ENCODE data around the gene MACROD1.

The MACROD1 gene

GRCh38 chr11:64128255-64129006, 37.5 kb downstream of the MACROD1 start:
- DNase-seq = no peak

GRCh38 chr11:64127267-64128072, 38.4 kb downstream of the MACROD1 start:
- no peak for DNase-seq

GRCh38 chr11:64126796-64127195, 39.1 kb downstream of the MACROD1 start:
- DNase-seq = no peak

DNA sequence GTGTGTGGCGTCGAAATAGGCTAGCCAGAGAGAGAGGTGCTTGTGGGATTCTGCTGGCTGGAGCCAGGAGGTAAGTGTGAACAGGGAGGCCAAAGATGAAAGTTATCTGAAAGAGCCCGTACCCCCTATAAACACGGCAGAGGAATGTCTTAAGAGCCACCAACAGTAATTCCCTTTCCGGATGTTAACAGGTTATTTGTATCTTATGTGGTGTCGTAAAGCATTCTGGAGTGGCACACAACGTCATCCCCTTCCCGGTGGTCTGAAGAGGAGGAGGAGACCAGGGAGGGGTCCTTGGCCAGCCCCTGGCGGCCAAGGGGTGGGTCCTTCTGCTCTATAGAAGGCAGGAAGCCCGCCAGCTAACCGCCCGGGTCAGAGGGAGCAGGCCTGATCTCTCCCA, 39.5 kb downstream of the MACROD1 start:
- DNase-seq = no peak

- DNase-seq = no peak
These were observed 40.2 kb downstream of the MACROD1 start for GRCh38 chr11:64125676-64126075.

DNA sequence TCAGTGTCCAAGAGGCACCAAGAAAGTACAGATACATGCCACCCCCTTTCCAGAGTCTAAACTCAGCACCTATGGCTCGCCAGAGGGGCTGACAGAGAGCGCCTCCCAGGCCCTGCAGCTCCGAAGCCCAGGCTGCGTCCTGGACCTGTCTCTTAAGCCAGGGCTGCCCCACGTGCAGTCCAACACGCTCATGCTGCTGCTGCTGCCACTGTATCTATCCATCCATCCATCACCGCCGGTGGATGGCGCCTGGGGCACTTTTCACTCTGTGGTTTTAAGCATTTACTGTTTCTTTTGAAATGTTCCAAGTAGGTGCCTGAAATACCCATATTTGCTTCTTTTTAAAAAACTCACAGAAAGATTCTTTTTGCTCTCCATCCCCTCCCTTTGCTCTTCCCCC, 41.8 kb downstream of the MACROD1 start:
- no peak for DNase-seq

DNA sequence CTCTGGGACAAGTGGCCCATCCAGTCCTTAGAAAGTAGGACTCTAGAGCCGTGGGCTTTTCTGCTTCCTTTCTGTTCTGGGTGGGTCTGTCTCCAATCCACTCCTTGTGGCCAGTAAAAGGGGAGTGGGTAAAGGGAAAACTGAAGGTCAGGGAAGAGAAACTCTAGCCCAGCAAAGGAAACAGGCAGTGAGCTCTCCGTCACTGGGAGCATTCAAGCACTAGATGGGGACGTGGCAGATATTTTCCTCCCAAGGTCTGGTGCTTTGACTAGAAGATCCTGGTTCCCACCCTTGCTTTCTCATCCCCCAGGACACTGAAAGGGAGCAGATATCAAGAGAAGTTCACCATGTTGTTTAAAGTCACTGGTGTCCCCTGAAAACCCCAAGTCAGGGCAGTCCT, 42.2 kb downstream of the MACROD1 start:
- no peak for DNase-seq

GRCh38 chr11:64122411-64123410, 43.2 kb downstream of the MACROD1 start:
- no peak for DNase-seq

GRCh38 chr11:64121663-64122410, 44.1 kb downstream of the MACROD1 start:
- DNase-seq = no peak

- DNase-seq = no peak
These were observed 44.9 kb downstream of the MACROD1 start for GRCh38 chr11:64120951-64121569.

DNA sequence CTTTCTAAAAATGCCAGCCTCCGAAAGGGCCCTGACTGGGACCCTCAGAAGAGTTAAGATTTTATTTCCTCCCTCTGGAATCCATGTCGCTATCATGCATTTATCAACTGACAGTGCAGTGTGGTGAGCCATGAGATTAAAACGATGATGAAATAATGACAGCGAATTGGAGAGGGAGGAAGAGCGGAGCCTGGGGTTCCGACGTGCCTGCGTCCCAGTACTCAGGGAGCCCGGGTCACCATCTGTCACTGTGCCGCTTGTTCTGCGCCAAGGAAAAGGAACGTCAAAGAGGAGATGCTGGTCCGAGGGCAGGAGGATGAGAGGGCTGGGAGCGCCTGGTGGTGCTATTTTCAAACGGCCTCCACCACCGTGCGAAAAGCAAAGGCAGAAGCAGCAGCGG, 46.2 kb downstream of the MACROD1 start:
- no peak for DNase-seq

- DNase-seq = no peak
These were observed 46.8 kb downstream of the MACROD1 start for GRCh38 chr11:64118876-64119665.

DNA sequence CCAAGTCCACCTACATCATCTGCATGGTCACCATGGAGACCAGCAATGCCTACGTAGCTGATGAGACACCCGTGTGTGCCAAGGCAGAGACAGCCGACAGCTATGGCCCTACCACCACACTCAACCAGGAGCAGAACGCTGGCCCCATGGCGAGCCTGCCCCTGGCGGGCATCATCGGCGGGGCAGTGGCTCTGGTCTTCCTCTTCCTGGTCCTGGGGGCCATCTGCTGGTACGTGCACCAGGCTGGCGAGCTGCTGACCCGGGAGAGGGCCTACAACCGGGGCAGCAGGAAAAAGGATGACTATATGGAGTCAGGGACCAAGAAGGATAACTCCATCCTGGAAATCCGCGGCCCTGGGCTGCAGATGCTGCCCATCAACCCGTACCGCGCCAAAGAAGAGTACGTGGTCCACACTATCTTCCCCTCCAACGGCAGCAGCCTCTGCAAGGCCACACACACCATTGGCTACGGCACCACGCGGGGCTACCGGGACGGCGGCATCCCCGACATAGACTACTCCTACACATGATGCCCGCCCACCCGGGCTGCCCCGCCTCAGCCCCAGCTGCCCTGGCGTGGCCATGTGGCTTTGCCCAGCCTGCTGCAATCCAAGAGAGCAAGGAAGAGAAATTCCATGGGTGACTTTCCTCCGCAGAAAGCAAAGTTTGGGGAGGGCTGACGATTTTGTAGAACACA, 48.0 kb downstream of the MACROD1 start:
- DNase-seq = no peak

DNA sequence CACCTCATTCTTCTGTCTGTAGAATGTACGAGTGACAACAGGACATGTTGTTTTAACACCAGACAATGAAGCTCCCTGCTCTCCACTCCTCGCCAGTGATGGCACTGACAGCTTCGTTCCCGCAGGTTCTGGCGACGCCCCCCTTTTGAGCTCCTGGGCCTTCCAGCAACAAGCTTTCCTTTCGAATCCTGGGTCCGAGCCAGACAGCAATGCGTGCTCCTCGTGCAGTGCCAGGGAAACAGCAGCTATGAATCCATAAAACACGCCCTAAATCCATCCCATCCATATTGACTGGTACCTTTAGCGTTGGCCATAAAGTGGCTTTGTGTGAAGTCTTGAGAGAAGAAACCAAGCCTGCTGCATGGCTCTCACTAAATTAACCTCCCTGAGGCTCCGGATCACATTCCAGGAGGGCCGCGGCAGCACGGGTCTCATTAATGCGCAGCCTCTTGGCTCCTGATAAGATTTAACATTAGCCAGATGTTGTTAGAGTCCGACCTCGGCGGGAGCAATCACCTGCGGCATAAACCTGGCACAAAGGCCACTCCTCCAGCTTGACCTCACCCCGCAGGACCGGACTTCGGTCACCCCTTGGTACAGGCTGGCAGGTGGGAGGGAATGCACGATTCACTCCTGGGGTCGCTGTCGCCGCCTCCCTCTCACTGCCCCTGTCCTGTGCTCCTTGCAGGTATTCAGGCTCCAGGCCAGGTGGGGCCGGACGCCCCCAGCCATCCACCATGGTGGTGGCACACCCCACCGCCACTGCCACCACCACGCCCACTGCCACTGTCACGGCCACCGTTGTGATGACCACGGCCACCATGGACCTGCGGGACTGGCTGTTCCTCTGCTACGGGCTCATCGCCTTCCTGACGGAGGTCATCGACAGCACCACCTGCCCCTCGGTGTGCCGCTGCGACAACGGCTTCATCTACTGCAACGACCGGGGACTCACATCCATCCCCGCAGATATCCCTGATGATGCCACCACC, 50.1 kb downstream of the MACROD1 start:
- no peak for DNase-seq

- DNase-seq = no peak
These were observed 51.7 kb downstream of the MACROD1 start for GRCh38 chr11:64114231-64114630.

DNA sequence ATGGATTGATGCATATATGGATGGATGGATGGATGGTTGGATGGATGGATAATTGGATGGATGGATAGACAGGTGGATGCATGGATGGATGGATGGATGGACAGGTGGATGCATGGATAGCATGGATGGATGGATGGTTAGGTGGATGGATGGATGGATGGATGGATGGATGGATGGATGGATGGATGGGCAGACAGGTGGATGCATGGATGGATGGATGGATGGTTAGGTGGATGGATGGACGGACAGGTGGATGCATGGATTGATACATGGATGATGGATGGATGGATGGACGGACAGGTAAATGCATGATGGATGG, 52.5 kb downstream of the MACROD1 start:
- DNase-seq = no peak

DNA sequence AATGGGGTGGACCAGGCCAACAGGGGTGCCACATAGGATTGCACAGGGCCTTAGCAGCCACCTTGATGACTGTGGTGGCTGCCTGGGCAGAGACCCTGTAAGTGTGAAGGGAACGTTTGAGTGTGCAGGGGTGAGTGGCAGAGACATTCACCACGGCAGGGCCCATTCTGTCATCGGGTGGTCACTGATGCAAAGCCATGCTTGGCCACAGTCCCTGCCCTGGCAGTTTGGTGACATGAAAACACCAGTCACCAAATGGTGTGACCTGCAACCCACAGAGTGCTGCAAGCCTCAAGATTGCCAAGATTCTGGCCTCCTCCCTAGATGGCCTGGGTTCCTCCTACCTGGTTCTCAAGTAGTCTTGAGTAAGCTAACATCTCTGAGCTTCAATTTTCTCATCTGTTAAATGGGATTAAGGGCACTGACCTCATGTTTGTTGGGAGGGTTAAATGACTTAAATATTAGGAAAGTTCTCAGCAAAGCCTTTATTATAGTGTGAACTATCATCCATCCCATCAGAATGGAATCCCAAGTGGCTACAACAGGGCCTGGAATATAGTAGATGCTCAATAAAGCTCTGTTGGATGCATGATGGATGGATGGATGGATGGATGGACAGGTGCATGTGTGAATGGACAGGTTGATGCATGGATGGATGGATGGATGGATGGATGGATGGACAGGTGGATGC, 53.0 kb downstream of the MACROD1 start:
- DNase-seq = no peak

Data from activated T-cell treated with anti-CD3 and anti-CD28 coated beads for 4 hours (primary cell).